ENCODE measurements around the gene B3GAT1.

The B3GAT1 gene

GRCh38 chr11:134410766-134411165 lies 1.3 kb downstream of the B3GAT1 start:
- TF ChIP-seq CTCF (IDR thresholded peaks at IDR 0.05): no peak

GRCh38 chr11:134409552-134410429 lies 2.3 kb downstream of the B3GAT1 start:
- TF ChIP-seq CTCF (IDR thresholded peaks at IDR 0.05): no peak

- no peak for TF ChIP-seq CTCF (IDR thresholded peaks at IDR 0.05)
Observed at GRCh38 chr11:134407923-134408322, 4.1 kb downstream of the B3GAT1 start.

GRCh38 chr11:134407321-134407828 lies 4.7 kb downstream of the B3GAT1 start:
- no peak for TF ChIP-seq CTCF (IDR thresholded peaks at IDR 0.05)

- no peak for TF ChIP-seq CTCF (IDR thresholded peaks at IDR 0.05)
Observed at GRCh38 chr11:134406264-134407185, 5.5 kb downstream of the B3GAT1 start.

GRCh38 chr11:134405841-134406240 lies 6.2 kb downstream of the B3GAT1 start:
- TF ChIP-seq CTCF (IDR thresholded peaks at IDR 0.05): no peak

- no peak for TF ChIP-seq CTCF (IDR thresholded peaks at IDR 0.05)
Observed at GRCh38 chr11:134405436-134405835, 6.6 kb downstream of the B3GAT1 start.
